ENCODE measurements around the gene RBM34. TPM values are rescaled to one million over a fixed set of nuclear protein-coding genes. Genes with fewer than 3 reads are reported as not detected.
"Not testable (repeated sequence)": the region's sequence is repeated elsewhere in the genome, so short reads cannot be mapped to it uniquely, and the experiment has no call there.

The RBM34 gene
- total and polyA plus RNA-seq, 3 donors from 2014 or later: 48.0 to 62.3 (median 61.9) TPM

DNA sequence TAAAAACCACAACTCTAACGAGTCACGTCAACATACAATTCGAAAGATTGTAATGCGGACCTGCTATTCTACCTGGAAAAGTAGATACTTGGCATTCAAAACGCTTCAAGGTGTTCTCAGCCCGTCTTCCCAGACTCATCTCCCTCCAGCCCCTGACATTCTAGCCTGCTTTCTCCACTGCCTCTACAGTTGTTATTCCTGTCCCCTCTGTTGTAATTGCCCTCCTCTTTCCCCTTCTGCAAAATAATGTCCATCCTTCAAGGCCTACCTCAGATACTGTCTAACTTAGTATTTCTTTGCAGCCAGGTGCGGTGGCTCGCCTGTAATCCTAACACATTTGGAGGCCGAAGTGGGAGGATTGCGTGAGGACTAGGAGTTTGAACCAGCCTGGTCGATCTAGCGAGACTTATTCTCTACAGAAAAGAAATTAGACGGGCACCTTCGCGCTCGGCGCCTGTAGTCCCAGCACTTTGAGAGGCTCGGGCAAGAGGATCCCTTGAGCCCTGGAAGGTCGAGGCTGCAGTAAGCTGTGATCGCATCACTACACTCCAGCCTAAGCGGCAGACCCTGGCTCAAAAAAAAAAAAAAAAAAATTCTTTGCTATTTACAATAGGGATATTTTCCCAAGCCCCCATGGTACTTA is 756 bp upstream of the RBM34 start:
- intact Hi-C loops (cut with DNase I; ENCODE audit: low total_unique reads): no loop called here
- TF ChIP-seq CTCF (IDR thresholded peaks at IDR 0.05) (no peak), POLR2A (IDR thresholded peaks at IDR 0.05) (no peak)
- Histone ChIP-seq H3K27me3 (no peaks in the 10 kb centered on the region), H3K9me3 (no peaks in the 10 kb centered on the region), H3K4me3 (peak overlapping the region; percentile 75 to 92), H3K36me3 (ENCODE audit: low read depth, missing control alignments) (no peaks in the 10 kb centered on the region), H3K27ac (peak overlapping the region; percentile 78 to 85), H3K4me1 (no peaks in the 10 kb centered on the region)
- WGBS, 2 donors: 51 to 55% methylated on average over 21 of the region's 21 CpGs
- no peak for DNase-seq

DNA sequence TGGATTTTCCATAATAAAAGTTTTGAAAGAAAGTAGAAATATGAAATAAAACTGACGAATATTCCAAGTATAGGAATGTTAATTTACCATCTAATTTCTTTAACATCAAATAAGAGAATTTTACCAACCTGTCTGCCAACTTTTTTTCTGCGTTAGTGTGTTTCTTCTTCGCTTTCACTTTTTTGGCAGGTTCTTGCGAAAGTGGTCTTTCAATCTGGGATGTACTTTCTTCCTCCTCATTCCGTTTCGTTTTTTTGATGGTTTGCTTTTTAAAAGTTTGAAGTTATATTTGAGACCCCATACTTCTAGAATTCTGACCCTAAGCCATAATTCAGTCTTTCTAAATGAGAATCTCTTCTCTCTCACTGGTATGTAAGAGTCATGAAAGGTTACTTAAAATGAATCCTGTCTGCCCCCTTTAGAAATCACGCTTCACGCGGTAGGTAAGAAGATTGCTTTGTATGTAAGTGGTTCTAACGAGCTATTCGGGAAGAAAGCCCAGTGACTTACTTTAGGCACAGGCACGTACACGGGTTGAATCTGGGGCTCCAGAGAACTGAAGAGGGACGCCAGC is 580 bp downstream of the RBM34 start:
- Histone ChIP-seq H3K4me1 (no peaks in the 10 kb centered on the region), H3K36me3 (ENCODE audit: low read depth, missing control alignments) (no peaks in the 10 kb centered on the region), H3K9me3 (no peaks in the 10 kb centered on the region), H3K4me3 (peak overlapping the region; percentile 75 to 92), H3K27ac (peak overlapping the region; percentile 78 to 85), H3K27me3 (no peaks in the 10 kb centered on the region)
- intact Hi-C loops (cut with DNase I; ENCODE audit: low total_unique reads): no loop called here
- DNase-seq: no peak
- TF ChIP-seq POLR2A (IDR thresholded peaks at IDR 0.05) (no peak), CTCF (IDR thresholded peaks at IDR 0.05) (no peak)
- WGBS, 2 donors: 3 to 4% methylated on average over 14 of the region's 14 CpGs

- DNase-seq; H3K27me3 ChIP-seq; H3K4me3 ChIP-seq; H3K36me3 ChIP-seq (ENCODE audit: low read depth, missing control alignments); H3K27ac ChIP-seq; H3K4me1 ChIP-seq; H3K9me3 ChIP-seq; intact Hi-C loops (cut with DNase I; ENCODE audit: low total_unique reads): not testable (repeated sequence)
- WGBS, 2 donors: 76 to 78% methylated on average over 9 of the region's 9 CpGs
Observed at GRCh38 chr1:235159930-235160329, 1.1 kb downstream of the RBM34 start.

GRCh38 chr1:235159284-235159683 is 1.8 kb downstream of the RBM34 start:
- WGBS, 2 donors: 96 to 97% methylated on average over 9 of the region's 9 CpGs
- H3K4me1 ChIP-seq: not testable (repeated sequence)

DNA sequence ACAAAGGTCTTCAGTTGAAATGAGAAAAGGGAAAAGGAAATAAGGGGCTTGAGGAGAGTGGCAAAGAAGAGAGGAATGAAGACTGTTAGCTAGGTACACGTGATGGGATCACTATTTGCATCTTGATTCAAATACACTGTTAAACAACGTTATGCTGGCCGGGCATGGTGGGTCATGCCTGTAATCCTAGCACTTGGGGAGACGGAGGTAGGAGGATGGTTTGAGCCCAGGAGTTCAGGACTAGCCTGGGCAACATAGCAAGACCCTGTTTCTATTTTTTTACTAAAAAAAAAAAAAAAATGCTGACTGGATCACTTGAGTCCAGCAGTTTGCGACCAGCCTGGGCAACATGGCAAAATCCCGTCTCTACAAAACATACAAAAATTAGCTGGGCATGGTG is 2.4 kb downstream of the RBM34 start:
- no peak for TF ChIP-seq POLR2A (IDR thresholded peaks at IDR 0.05)
- TF ChIP-seq CTCF (IDR thresholded peaks at IDR 0.05): no peak
- H3K27me3 ChIP-seq: no peaks in the 10 kb centered on the region
- no peak for DNase-seq
- H3K27ac ChIP-seq: no peak overlapping the region
- WGBS, 2 donors: 90 to 92% methylated on average over 6 of the region's 6 CpGs
- H3K4me1 ChIP-seq: no peaks in the 10 kb centered on the region
- H3K36me3 ChIP-seq (ENCODE audit: low read depth, missing control alignments): no peaks in the 10 kb centered on the region
- intact Hi-C loops (cut with DNase I; ENCODE audit: low total_unique reads): no loop called here
- no peaks in the 10 kb centered on the region for H3K9me3 ChIP-seq
- no peak overlapping the region for H3K4me3 ChIP-seq

More at GRCh38 chr1:235159284-235159683, 1.8 kb downstream of the RBM34 start:
- DNase-seq; H3K4me3 ChIP-seq; H3K27me3 ChIP-seq; intact Hi-C loops (cut with DNase I; ENCODE audit: low total_unique reads); H3K9me3 ChIP-seq; H3K27ac ChIP-seq; H3K36me3 ChIP-seq (ENCODE audit: low read depth, missing control alignments): not testable (repeated sequence)

DNA sequence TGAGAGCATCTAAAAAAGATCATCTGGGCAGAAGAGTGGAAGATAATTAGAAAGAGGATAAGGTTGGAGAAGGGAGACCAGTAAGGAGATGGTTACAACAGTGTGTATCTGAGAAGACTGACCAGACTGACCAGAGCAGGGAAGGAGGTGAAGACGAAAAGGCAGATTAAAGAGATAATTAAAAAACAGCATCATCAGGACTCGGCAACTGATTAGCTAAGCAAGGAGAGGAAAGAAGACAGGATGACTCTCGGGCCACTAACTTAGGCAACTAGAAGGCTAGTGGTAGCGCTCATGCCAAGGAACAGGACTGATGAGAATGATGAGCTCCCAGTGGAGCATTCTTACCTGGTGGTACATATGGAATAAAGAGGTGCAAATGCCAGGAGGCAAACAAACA is 3.9 kb downstream of the RBM34 start:
- 89 to 91% methylated on average over 4 of the region's 4 CpGs for WGBS, 2 donors
- H3K36me3 ChIP-seq (ENCODE audit: low read depth, missing control alignments): no peaks in the 10 kb centered on the region
- no peaks in the 10 kb centered on the region for H3K9me3 ChIP-seq

More for the DNA sequence above, 3.9 kb downstream of the RBM34 start:
- intact Hi-C loops (cut with DNase I; ENCODE audit: low total_unique reads): no loop called here
- Histone ChIP-seq H3K4me1 (no peaks in the 10 kb centered on the region), H3K4me3 (no peak overlapping the region), H3K27ac (no peak overlapping the region), H3K27me3 (no peaks in the 10 kb centered on the region)
- no peak for DNase-seq
- no peak for TF ChIP-seq POLR2A (IDR thresholded peaks at IDR 0.05)
- TF ChIP-seq CTCF (IDR thresholded peaks at IDR 0.05): no peak

Data from testis (tissue), 3 donors.